Natural killer cell (primary cell): ENCODE data around the gene ERF. TPM values are rescaled to one million over a fixed set of nuclear protein-coding genes. Genes with fewer than 3 reads are reported as not detected.
A peak's percentile ranks its signal among the peaks of the same experiment; 100 is the strongest.

Experiments
- ATAC-seq, 3 donors: fragments of 150-1000 bp in 2 of 3; fragments of 200-7000 bp in 1 of 3; cut with Tn5 transposase; 1 replicate in 1 of 3; 2 replicates in 2 of 3; pipeline ENCODE4 v1.10.0; 2021; ENCODE audit warnings: mild to moderate bottlenecking in 2 of 3, moderate library complexity in 2 of 3
- DNase-seq, 2 donors: peaks; one replicate each; pipeline versions ENCODE4 v3.0.0 to v3.0.0-alpha.2; 2013 to 2021; ENCODE audit warnings: mixed read lengths in 1 of 2
- H3K27ac ChIP-seq: one replicate; pipeline ENCODE4 v1.5.1; 2013; ENCODE audit warnings: mild to moderate bottlenecking, low read length
- H3K27me3 ChIP-seq: one replicate; pipeline ENCODE4 v1.6.1; 2013; ENCODE audit warnings: low read length; ENCODE audit not compliant: control insufficient read depth, insufficient read depth
- H3K36me3 ChIP-seq: one replicate; pipeline ENCODE4 v1.6.1; 2013; ENCODE audit warnings: low read length; ENCODE audit not compliant: control insufficient read depth, insufficient read depth
- H3K4me1 ChIP-seq: one replicate; pipeline ENCODE4 v1.6.1; 2013; ENCODE audit warnings: low read length; ENCODE audit not compliant: control insufficient read depth, insufficient read depth
- H3K4me3 ChIP-seq: one replicate; pipeline ENCODE4 v1.5.1; 2013; ENCODE audit warnings: low read length
- H3K9me3 ChIP-seq: one replicate; pipeline ENCODE4 v1.6.1; 2013; ENCODE audit warnings: low read length; ENCODE audit not compliant: control insufficient read depth, insufficient read depth
- H3K27ac Mint-ChIP-seq, 2 donors: one replicate each; pipeline ENCODE4 v1.8.0; 2022; ENCODE audit warnings: mild to moderate bottlenecking in 2 of 2, mixed read lengths in 2 of 2, moderate library complexity in 1 of 2
- H3K27me3 Mint-ChIP-seq, 2 donors: one replicate each; pipeline ENCODE4 v1.8.0; 2022; ENCODE audit warnings: low read depth in 2 of 2, mixed read lengths in 2 of 2
- H3K36me3 Mint-ChIP-seq: one replicate; pipeline ENCODE4 v1.8.0; 2022; ENCODE audit warnings: mixed read lengths
- H3K4me1 Mint-ChIP-seq, 2 donors: one replicate each; pipeline ENCODE4 v1.8.0; 2022; ENCODE audit warnings: mixed read lengths in 2 of 2
- H3K4me3 Mint-ChIP-seq: one replicate; pipeline ENCODE4 v1.8.0; 2022; ENCODE audit warnings: mild to moderate bottlenecking, moderate library complexity, mixed read lengths
- H3K9me3 Mint-ChIP-seq, 2 donors: one replicate each; pipeline ENCODE4 v1.8.0; 2022; ENCODE audit warnings: mixed read lengths in 2 of 2
- WGBS: methylation state at CpG from one replicate; pipeline ENCODE4 v1.1.7; 2013; ENCODE audit warnings: missing lambda C conversion rate; ENCODE audit not compliant: insufficient coverage; 5-methylcytosine and 5-hydroxymethylcytosine counted together
- intact Hi-C: fragments of 100-400 bp; cut with micrococcal nuclease; formaldehyde crosslinking; loops from one replicate; pipeline ENCODE4 v1.14.2; 2022
- total RNA-seq, 4 donors: library from RNA; stranded (reverse); fragments of 120-200 nt in 1 of 4; gene quantifications; one replicate each; pipeline versions ENCODE4 v1.2.3 to v1.2.4, GENCODE V29; 2013 to 2022
- TF ChIP-seq, protein P1 (sequence below): fragments of 200-600 bp; IDR thresholded peaks from one replicate; pipeline ENCODE4 v1.8.0; 2022; ENCODE audit warnings: antibody characterized with exemption

Gene ERF
- total RNA-seq, 3 donors from 2014 or later (not counting 1 experiment from before 2014, with no cell fraction given): 58.3 to 115 (median 75.6) TPM

DNA sequence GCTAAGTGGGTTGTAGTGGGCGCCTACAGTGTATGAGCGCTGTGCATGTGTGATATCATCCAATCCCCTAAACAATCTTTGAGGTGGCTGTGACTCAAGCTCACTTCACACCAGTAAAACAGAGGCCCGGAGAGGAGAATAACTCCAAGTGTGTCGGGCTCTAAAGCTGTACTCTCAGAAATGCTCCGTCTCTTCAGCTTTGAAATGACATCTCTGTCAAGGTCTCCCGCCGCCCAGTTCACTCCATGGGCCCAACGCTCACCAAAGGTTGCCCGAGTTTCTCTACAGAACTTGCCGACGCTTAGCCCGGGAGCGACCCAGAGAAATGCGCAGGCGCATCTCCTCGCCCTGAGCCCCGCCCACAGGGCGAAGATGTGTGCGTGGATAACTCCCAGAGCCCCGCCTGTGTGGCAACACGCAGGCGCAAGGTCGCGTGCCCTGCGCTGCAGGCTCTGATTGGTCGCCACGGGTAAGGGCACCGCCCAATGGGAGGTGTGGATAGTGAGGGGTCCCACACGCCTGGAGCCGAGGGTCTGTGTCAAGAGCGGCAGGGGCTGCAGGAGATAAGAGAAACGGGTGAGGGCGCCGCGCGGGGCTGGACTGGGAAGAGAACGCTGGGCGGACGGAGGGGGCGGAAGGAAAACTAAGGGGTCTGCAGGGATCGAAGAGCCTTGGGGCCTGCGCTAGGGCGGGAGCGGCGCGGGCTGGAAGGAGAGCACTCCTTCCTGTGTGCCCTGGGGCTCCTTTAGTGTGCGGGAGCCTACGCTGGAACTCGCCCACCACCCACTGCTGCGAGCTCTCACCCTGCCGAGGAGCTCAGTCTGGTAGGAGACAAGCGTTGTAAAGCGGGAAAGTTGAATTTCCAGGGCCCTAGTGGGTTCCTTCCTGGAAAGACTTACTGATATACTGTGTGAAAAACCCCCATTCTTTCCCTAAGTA is 34.8 kb downstream of the ERF start, which contains the start of gene ZNF526:
TSS of gene ZNF526 (plus strand) at position 501 of the 939 bp plus-strand sequence. CDS start 4,092 bp downstream, outside the sequence.
- no peaks in the 10 kb centered on the region for H3K27me3 ChIP-seq
- WGBS: under 1% methylated on average over 51 of the region's 53 CpGs
- peak within 1 kb of the TSS; percentile 76 for H3K27ac ChIP-seq
- H3K36me3 ChIP-seq: peaks cover 21% of the 10 kb centered on the region
- H3K4me3 Mint-ChIP-seq: peak within 1 kb of the TSS; percentile 98
- H3K4me1 ChIP-seq: peaks cover 56% of the 10 kb centered on the region
- H3K4me3 ChIP-seq: peak within 1 kb of the TSS; percentile 84
- no peaks in the 10 kb centered on the region for H3K9me3 ChIP-seq
- intact Hi-C loops: loop anchor here (1.0 kb wide), 1 partner anchor 22 kb away; the partner anchor contains the start of gene GSK3A
- H3K36me3 Mint-ChIP-seq: no peaks in the 10 kb centered on the region
- DNase-seq (peak; percentile 93 to 99), ATAC-seq (peak; percentile 73 to 87 (median 78))
- no peaks in the 10 kb centered on the region for H3K27me3 Mint-ChIP-seq
- TF ChIP-seq, protein P1, sequence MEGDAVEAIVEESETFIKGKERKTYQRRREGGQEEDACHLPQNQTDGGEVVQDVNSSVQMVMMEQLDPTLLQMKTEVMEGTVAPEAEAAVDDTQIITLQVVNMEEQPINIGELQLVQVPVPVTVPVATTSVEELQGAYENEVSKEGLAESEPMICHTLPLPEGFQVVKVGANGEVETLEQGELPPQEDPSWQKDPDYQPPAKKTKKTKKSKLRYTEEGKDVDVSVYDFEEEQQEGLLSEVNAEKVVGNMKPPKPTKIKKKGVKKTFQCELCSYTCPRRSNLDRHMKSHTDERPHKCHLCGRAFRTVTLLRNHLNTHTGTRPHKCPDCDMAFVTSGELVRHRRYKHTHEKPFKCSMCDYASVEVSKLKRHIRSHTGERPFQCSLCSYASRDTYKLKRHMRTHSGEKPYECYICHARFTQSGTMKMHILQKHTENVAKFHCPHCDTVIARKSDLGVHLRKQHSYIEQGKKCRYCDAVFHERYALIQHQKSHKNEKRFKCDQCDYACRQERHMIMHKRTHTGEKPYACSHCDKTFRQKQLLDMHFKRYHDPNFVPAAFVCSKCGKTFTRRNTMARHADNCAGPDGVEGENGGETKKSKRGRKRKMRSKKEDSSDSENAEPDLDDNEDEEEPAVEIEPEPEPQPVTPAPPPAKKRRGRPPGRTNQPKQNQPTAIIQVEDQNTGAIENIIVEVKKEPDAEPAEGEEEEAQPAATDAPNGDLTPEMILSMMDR: no peak
- peaks cover 51 to 58% of the 10 kb centered on the region in 2 donors for H3K4me1 Mint-ChIP-seq
- H3K9me3 Mint-ChIP-seq: no peaks in the 10 kb centered on the region
- peak within 1 kb of the TSS; percentile 98 to 100 for H3K27ac Mint-ChIP-seq

DNA sequence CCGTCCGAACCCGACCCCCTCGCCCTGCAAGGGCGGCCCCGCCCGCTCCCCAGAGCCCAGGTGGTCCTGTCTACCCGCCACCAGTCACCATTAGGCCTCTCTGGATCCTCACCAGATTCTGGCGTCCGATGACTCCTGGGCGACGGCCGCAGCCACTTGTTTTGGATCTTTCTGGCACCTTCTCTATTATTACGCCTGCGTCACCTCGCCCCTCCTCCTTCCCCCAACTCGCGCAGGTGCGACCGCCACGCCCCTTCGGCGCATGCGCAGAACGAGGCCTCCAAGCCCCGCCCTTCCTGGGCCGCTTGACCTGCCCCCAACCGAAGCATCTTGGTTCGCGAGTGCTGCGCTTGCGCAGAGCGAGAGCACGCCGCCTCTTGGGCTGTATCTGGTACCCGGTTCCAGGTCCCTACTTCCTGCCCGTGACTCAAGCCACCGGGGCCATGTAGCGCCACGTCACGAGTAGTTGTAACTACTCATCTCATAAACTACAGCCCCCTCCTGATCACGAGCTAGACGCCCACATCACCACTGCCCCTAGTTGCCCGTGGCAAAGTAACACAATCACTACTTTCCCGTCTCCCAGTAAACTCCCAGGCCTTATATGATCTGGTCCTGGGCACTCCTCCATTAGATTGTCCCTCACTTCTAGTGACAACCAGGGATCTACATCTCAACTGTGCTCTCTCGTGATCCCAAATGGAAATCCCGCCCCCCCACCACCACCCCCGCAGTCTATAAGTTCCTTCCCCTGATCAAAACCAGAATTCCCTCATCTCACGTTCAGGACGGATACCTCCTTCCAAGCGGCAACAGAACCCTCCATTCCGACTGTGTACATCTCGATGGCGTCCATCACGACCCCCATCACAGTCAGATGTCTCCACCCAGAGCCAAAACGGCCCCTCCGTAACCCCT is 37.1 kb downstream of the ERF start, which contains the start of gene DEDD2:
TSS of gene DEDD2 (minus strand) at position 158 of the 918 bp plus-strand sequence. CDS start 670 bp downstream, outside the sequence.
- H3K27me3 Mint-ChIP-seq: no peaks in the 10 kb centered on the region
- intact Hi-C loops: loop anchor here (1.0 to 2.0 kb wide), 4 partner anchors 16 to 63 kb away; no protein-coding TSS in a partner anchor
- 18% methylated on average over 57 of the region's 57 CpGs for WGBS

More for the DNA sequence above, 37.1 kb downstream of the ERF start, which contains the start of gene DEDD2:
- Mint-ChIP-seq H3K4me1 (peaks cover 69 to 72% of the 10 kb centered on the region in 2 donors), H3K9me3 (no peaks in the 10 kb centered on the region), H3K4me3 (peak within 1 kb of the TSS; percentile 84), H3K27ac (peak within 1 kb of the TSS; percentile 98 to 100), H3K36me3 (no peaks in the 10 kb centered on the region)
- DNase-seq (peak; percentile 100), ATAC-seq (peak; percentile 69 to 92 (median 79))
- no peaks in the 10 kb centered on the region for H3K9me3 ChIP-seq
- H3K27ac ChIP-seq: peak within 1 kb of the TSS; percentile 92
- peaks cover 29% of the 10 kb centered on the region for H3K36me3 ChIP-seq
- TF ChIP-seq, protein P1: no peak
- H3K27me3 ChIP-seq: no peaks in the 10 kb centered on the region
- peaks cover 65% of the 10 kb centered on the region for H3K4me1 ChIP-seq
- H3K4me3 ChIP-seq: peak within 1 kb of the TSS; percentile 77
